ENCODE measurements around the gene SCAF11.

SCAF11 gene

DNA sequence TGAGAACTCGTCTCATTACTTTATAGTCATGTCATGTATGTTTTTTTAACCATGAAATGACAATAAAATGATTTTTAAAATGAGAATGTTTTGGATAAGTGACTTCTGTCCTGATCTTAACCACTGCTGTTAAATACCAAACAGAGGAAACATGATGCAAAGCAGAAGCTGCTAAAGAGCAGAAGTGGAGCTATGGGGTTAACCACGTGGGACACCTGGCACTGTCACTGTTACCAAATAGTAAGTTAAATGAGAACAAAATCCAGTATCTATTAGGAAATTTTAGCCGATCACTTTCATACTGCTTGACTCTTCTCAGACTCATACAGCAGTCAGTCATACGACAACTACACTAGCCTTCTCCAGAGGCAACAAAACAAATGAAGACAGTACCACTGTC is 82.4 kb downstream of the SCAF11 start:
- H3K9ac ChIP-seq: no peak overlapping the region
- H3K4me1 ChIP-seq: no peaks in the 10 kb centered on the region
- H3K79me2 ChIP-seq: no peaks in the 10 kb centered on the region
- H2AFZ ChIP-seq: no peak overlapping the region
- TF ChIP-seq, protein P1, sequence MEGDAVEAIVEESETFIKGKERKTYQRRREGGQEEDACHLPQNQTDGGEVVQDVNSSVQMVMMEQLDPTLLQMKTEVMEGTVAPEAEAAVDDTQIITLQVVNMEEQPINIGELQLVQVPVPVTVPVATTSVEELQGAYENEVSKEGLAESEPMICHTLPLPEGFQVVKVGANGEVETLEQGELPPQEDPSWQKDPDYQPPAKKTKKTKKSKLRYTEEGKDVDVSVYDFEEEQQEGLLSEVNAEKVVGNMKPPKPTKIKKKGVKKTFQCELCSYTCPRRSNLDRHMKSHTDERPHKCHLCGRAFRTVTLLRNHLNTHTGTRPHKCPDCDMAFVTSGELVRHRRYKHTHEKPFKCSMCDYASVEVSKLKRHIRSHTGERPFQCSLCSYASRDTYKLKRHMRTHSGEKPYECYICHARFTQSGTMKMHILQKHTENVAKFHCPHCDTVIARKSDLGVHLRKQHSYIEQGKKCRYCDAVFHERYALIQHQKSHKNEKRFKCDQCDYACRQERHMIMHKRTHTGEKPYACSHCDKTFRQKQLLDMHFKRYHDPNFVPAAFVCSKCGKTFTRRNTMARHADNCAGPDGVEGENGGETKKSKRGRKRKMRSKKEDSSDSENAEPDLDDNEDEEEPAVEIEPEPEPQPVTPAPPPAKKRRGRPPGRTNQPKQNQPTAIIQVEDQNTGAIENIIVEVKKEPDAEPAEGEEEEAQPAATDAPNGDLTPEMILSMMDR (IDR thresholded peaks at IDR 0.05): no peak
- no peak overlapping the region for H3K4me3 ChIP-seq (ENCODE audit: low read depth, low read length)
- H3K4me2 ChIP-seq (ENCODE audit: low read length): no peak overlapping the region
- H3K27ac ChIP-seq: no peak overlapping the region
- H3K36me3 ChIP-seq (ENCODE audit: control insufficient read depth, insufficient read depth, low read length): no peaks in the 10 kb centered on the region
- H3K27me3 ChIP-seq (ENCODE audit: control insufficient read depth, insufficient read depth, low read length): no peaks in the 10 kb centered on the region
- no peaks in the 10 kb centered on the region for H3K9me3 ChIP-seq (ENCODE audit: control insufficient read depth, low read length)

DNA sequence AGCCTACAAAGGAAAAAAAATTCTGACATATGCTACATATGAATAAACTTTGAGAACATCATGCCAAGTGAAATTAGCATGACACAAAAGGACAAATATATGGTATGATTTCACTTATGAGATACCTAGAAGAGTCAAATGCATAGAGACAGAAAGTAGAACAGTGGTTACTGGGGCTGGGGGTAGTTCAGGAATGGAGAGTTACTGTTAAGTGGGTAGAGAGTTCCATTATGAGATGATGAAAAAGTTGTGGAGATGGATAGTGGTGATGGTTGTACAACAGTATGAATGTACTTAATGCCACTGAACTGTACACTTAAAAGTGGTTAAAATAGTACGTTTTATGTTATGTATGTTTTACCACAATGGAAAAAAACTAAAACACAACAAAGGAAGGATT is 92.3 kb downstream of the SCAF11 start:
- Histone ChIP-seq H3K36me3 (ENCODE audit: control insufficient read depth, insufficient read depth, low read length) (no peaks in the 10 kb centered on the region), H3K27ac (no peak overlapping the region), H3K79me2 (no peaks in the 10 kb centered on the region), H3K4me2 (ENCODE audit: low read length) (no peak overlapping the region), H3K27me3 (ENCODE audit: control insufficient read depth, insufficient read depth, low read length) (no peaks in the 10 kb centered on the region), H3K9me3 (ENCODE audit: control insufficient read depth, low read length) (no peaks in the 10 kb centered on the region), H3K4me3 (ENCODE audit: low read depth, low read length) (no peak overlapping the region), H3K4me1 (no peaks in the 10 kb centered on the region), H3K9ac (no peak overlapping the region), H2AFZ (no peak overlapping the region)
- TF ChIP-seq, protein P1 (IDR thresholded peaks at IDR 0.05): no peak

DNA sequence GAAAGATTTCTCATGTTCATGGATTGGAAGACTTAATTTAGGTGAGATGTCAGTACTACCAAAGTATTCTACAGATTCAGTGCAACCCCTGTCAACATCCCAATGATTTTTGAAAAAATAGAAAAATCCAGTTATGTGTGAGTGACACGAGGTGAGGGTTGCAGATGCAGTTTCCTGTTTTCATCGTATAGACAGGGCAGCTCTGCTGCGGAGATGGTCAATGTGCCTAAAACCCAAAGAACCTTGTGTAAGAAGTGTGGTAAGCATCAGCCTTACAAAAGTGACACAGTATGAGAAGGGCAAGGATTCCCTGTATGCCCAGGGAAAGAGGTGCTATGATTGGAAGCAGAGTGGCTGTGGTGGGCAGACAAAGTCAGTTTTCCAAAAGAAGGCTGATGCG is 94.4 kb downstream of the SCAF11 start:
- Histone ChIP-seq H2AFZ (no peak overlapping the region), H3K79me2 (no peaks in the 10 kb centered on the region), H3K4me3 (ENCODE audit: low read depth, low read length) (no peak overlapping the region), H3K36me3 (ENCODE audit: control insufficient read depth, insufficient read depth, low read length) (no peaks in the 10 kb centered on the region), H3K4me2 (ENCODE audit: low read length) (no peak overlapping the region), H3K9ac (no peak overlapping the region), H3K4me1 (no peaks in the 10 kb centered on the region), H3K27me3 (ENCODE audit: control insufficient read depth, insufficient read depth, low read length) (no peaks in the 10 kb centered on the region), H3K27ac (no peak overlapping the region), H3K9me3 (ENCODE audit: control insufficient read depth, low read length) (no peaks in the 10 kb centered on the region)
- TF ChIP-seq, protein P1 (IDR thresholded peaks at IDR 0.05): no peak

DNA sequence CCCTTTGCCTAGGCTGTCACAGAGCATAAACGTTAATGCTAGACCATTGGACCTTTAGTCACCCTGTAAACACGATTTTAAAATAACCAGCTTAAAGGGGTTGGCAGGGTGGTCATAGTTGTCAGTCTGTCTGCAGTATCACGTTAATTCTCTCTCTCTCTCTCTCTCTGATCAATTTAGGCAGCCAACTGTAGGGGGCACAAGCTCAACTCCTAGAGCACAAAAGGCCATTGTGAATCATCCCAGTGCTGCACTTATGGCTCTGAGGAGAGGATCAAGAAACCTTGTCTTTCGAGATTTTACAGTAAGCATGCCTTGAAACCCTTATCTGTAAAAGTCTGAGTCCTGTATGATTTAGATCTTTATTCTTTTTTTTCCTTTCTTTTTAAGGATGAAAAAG is 97.1 kb downstream of the SCAF11 start:
- Histone ChIP-seq H2AFZ (no peak overlapping the region), H3K36me3 (ENCODE audit: control insufficient read depth, insufficient read depth, low read length) (no peaks in the 10 kb centered on the region), H3K4me2 (ENCODE audit: low read length) (no peak overlapping the region), H3K4me3 (ENCODE audit: low read depth, low read length) (no peak overlapping the region), H3K9ac (no peak overlapping the region), H3K4me1 (no peaks in the 10 kb centered on the region), H3K79me2 (no peaks in the 10 kb centered on the region), H3K27ac (no peak overlapping the region), H3K9me3 (ENCODE audit: control insufficient read depth, low read length) (no peaks in the 10 kb centered on the region), H3K27me3 (ENCODE audit: control insufficient read depth, insufficient read depth, low read length) (no peaks in the 10 kb centered on the region)
- TF ChIP-seq, protein P1 (IDR thresholded peaks at IDR 0.05): no peak

DNA sequence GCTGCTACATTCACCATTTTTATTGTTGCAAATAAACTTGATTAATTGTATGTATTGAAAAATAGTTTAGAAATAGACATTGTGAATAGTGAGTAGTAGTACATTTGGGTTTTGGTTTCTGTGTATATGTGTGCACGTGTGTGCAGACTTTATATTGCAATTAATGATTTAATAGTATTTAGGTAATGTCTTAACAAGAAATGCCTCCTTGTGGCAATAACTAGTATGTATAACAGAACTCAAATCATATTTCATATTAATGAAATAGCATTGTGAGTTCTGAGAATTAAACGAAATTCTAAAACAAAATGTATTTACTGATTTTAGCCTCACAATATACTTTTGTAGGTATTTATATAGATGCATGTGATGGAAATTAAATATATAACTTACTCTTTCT is 100.1 kb downstream of the SCAF11 start:
- no peaks in the 10 kb centered on the region for H3K36me3 ChIP-seq (ENCODE audit: control insufficient read depth, insufficient read depth, low read length)
- H3K4me1 ChIP-seq: no peaks in the 10 kb centered on the region
- no peak overlapping the region for H3K4me2 ChIP-seq (ENCODE audit: low read length)
- no peak overlapping the region for H3K9ac ChIP-seq
- TF ChIP-seq, protein P1 (IDR thresholded peaks at IDR 0.05): no peak
- no peaks in the 10 kb centered on the region for H3K79me2 ChIP-seq
- H3K9me3 ChIP-seq (ENCODE audit: control insufficient read depth, low read length): no peaks in the 10 kb centered on the region
- H2AFZ ChIP-seq: no peak overlapping the region
- H3K27me3 ChIP-seq (ENCODE audit: control insufficient read depth, insufficient read depth, low read length): no peaks in the 10 kb centered on the region
- H3K4me3 ChIP-seq (ENCODE audit: low read depth, low read length): no peak overlapping the region
- no peak overlapping the region for H3K27ac ChIP-seq

All from parathyroid adenoma (tissue), 2 donors.